Natural killer cell (primary cell): Measurements from ENCODE around the gene CES2. TPM values are rescaled to one million over a fixed set of nuclear protein-coding genes. Genes with fewer than 3 reads are reported as not detected.
"Not testable (repeated sequence)": the region's sequence is repeated elsewhere in the genome, so short reads cannot be mapped to it uniquely, and the experiment has no call there.

Experiments used
- ATAC-seq, 3 donors: fragments of 150-1000 bp in 2 of 3; fragments of 200-7000 bp in 1 of 3; cut with Tn5 transposase; 1 replicate in 1 of 3; 2 replicates in 2 of 3; pipeline ENCODE4 v1.10.0; 2021; ENCODE audit warnings: mild to moderate bottlenecking in 2 of 3, moderate library complexity in 2 of 3
- DNase-seq, 2 donors: peaks; one replicate each; pipeline versions ENCODE4 v3.0.0 to v3.0.0-alpha.2; 2013 to 2021; ENCODE audit warnings: mixed read lengths in 1 of 2
- H3K27ac ChIP-seq: one replicate; pipeline ENCODE4 v1.5.1; 2013; ENCODE audit warnings: mild to moderate bottlenecking, low read length
- H3K27me3 ChIP-seq: one replicate; pipeline ENCODE4 v1.6.1; 2013; ENCODE audit warnings: low read length; ENCODE audit not compliant: control insufficient read depth, insufficient read depth
- H3K36me3 ChIP-seq: one replicate; pipeline ENCODE4 v1.6.1; 2013; ENCODE audit warnings: low read length; ENCODE audit not compliant: control insufficient read depth, insufficient read depth
- H3K4me1 ChIP-seq: one replicate; pipeline ENCODE4 v1.6.1; 2013; ENCODE audit warnings: low read length; ENCODE audit not compliant: control insufficient read depth, insufficient read depth
- H3K4me3 ChIP-seq: one replicate; pipeline ENCODE4 v1.5.1; 2013; ENCODE audit warnings: low read length
- H3K9me3 ChIP-seq: one replicate; pipeline ENCODE4 v1.6.1; 2013; ENCODE audit warnings: low read length; ENCODE audit not compliant: control insufficient read depth, insufficient read depth
- H3K27ac Mint-ChIP-seq, 2 donors: one replicate each; pipeline ENCODE4 v1.8.0; 2022; ENCODE audit warnings: mild to moderate bottlenecking in 2 of 2, mixed read lengths in 2 of 2, moderate library complexity in 1 of 2
- H3K27me3 Mint-ChIP-seq, 2 donors: one replicate each; pipeline ENCODE4 v1.8.0; 2022; ENCODE audit warnings: low read depth in 2 of 2, mixed read lengths in 2 of 2
- H3K36me3 Mint-ChIP-seq: one replicate; pipeline ENCODE4 v1.8.0; 2022; ENCODE audit warnings: mixed read lengths
- H3K4me1 Mint-ChIP-seq, 2 donors: one replicate each; pipeline ENCODE4 v1.8.0; 2022; ENCODE audit warnings: mixed read lengths in 2 of 2
- H3K4me3 Mint-ChIP-seq: one replicate; pipeline ENCODE4 v1.8.0; 2022; ENCODE audit warnings: mild to moderate bottlenecking, moderate library complexity, mixed read lengths
- H3K9me3 Mint-ChIP-seq, 2 donors: one replicate each; pipeline ENCODE4 v1.8.0; 2022; ENCODE audit warnings: mixed read lengths in 2 of 2
- WGBS: methylation state at CpG from one replicate; pipeline ENCODE4 v1.1.7; 2013; ENCODE audit warnings: missing lambda C conversion rate; ENCODE audit not compliant: insufficient coverage; 5-methylcytosine and 5-hydroxymethylcytosine counted together
- intact Hi-C: fragments of 100-400 bp; cut with micrococcal nuclease; formaldehyde crosslinking; loops from one replicate; pipeline ENCODE4 v1.14.2; 2022
- total RNA-seq, 4 donors: library from RNA; stranded (reverse); fragments of 120-200 nt in 1 of 4; gene quantifications; one replicate each; pipeline versions ENCODE4 v1.2.3 to v1.2.4, GENCODE V29; 2013 to 2022
- TF ChIP-seq, protein P1 (sequence below): fragments of 200-600 bp; IDR thresholded peaks from one replicate; pipeline ENCODE4 v1.8.0; 2022; ENCODE audit warnings: antibody characterized with exemption

CES2 gene
- total RNA-seq, 3 donors from 2014 or later (not counting 1 experiment from before 2014, with no cell fraction given), result 26.9 to 33.6 (median 33.1) TPM

- H3K27me3 Mint-ChIP-seq, result peaks cover 35 to 37% of the 10 kb centered on the region in 2 donors
Measured at GRCh38 chr16:66953462-66954096, 18.3 kb downstream of the CES2 start.

GRCh38 chr16:66954097-66954659, 18.9 kb downstream of the CES2 start:
- no peak overlapping the region for H3K27ac Mint-ChIP-seq
- TF ChIP-seq, protein P1, sequence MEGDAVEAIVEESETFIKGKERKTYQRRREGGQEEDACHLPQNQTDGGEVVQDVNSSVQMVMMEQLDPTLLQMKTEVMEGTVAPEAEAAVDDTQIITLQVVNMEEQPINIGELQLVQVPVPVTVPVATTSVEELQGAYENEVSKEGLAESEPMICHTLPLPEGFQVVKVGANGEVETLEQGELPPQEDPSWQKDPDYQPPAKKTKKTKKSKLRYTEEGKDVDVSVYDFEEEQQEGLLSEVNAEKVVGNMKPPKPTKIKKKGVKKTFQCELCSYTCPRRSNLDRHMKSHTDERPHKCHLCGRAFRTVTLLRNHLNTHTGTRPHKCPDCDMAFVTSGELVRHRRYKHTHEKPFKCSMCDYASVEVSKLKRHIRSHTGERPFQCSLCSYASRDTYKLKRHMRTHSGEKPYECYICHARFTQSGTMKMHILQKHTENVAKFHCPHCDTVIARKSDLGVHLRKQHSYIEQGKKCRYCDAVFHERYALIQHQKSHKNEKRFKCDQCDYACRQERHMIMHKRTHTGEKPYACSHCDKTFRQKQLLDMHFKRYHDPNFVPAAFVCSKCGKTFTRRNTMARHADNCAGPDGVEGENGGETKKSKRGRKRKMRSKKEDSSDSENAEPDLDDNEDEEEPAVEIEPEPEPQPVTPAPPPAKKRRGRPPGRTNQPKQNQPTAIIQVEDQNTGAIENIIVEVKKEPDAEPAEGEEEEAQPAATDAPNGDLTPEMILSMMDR, result peak; percentile 69
- Histone ChIP-seq H3K27me3 (peaks cover 21% of the 10 kb centered on the region), H3K36me3 (no peaks in the 10 kb centered on the region), H3K9me3 (no peaks in the 10 kb centered on the region), H3K27ac (no peak overlapping the region), H3K4me3 (no peak overlapping the region), H3K4me1 (peaks cover 1% of the 10 kb centered on the region)
- intact Hi-C loops, result no loop called here
- peaks cover 7% of the 10 kb centered on the region for H3K36me3 Mint-ChIP-seq
- DNase-seq (peak; percentile 64 to 85), ATAC-seq (peak; percentile 71 to 89 (median 84))
- 20% methylated on average over 8 of the region's 8 CpGs for WGBS
- H3K27me3 Mint-ChIP-seq, result peaks cover 29 to 35% of the 10 kb centered on the region in 2 donors
- H3K4me1 Mint-ChIP-seq, result peaks cover 0 to 4% of the 10 kb centered on the region in 2 donors
- H3K9me3 Mint-ChIP-seq, result no peaks in the 10 kb centered on the region
- peak overlapping the region; percentile 15 for H3K4me3 Mint-ChIP-seq

More at GRCh38 chr16:66953462-66954096, 18.3 kb downstream of the CES2 start:
- no peak overlapping the region for H3K27ac Mint-ChIP-seq
- Histone ChIP-seq H3K27me3 (peaks cover 27% of the 10 kb centered on the region), H3K4me3 (no peak overlapping the region), H3K36me3 (no peaks in the 10 kb centered on the region), H3K9me3 (no peaks in the 10 kb centered on the region), H3K27ac (no peak overlapping the region), H3K4me1 (peaks cover 7% of the 10 kb centered on the region)
- ATAC-seq (no peak), DNase-seq (no peak)
- H3K4me3 Mint-ChIP-seq, result peak overlapping the region; percentile 15
- H3K36me3 Mint-ChIP-seq, result peaks cover 7% of the 10 kb centered on the region
- TF ChIP-seq, protein P1, result no peak
- no peaks in the 10 kb centered on the region for H3K9me3 Mint-ChIP-seq
- intact Hi-C loops, result no loop called here
- 79% methylated on average over 10 of the region's 10 CpGs for WGBS
- H3K4me1 Mint-ChIP-seq, result peaks cover 6 to 9% of the 10 kb centered on the region in 2 donors

- H3K27me3 Mint-ChIP-seq, result peaks cover 25 to 27% of the 10 kb centered on the region in 2 donors
- H3K27ac ChIP-seq, intact Hi-C loops: not testable (repeated sequence)
Measured at GRCh38 chr16:66955363-66956153, 20.2 kb downstream of the CES2 start.

DNA sequence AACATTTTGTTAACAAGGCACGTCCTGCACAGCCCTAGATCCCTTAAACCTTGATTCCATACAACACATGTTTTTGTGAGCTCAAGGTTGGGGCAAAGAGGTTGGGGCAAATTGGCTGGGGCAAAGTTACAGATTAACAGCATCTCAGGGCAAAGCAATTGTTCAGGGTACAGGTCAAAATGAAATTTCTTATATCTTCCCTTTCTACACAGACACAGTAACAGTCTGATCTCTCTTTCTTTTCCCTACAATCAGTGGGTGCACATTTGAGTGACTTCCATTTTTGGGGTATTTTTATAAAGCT, 20.8 kb downstream of the CES2 start:
- peaks cover 23 to 24% of the 10 kb centered on the region in 2 donors for H3K27me3 Mint-ChIP-seq
- H3K27ac Mint-ChIP-seq, H3K9me3 ChIP-seq, intact Hi-C loops, ATAC-seq, H3K4me3 Mint-ChIP-seq, H3K4me1 Mint-ChIP-seq, H3K4me1 ChIP-seq, H3K36me3 ChIP-seq, H3K27me3 ChIP-seq, H3K36me3 Mint-ChIP-seq, H3K27ac ChIP-seq, H3K9me3 Mint-ChIP-seq, H3K4me3 ChIP-seq, DNase-seq: not testable (repeated sequence)
- no CpG with 5 or more reads among the region's 1 CpG for WGBS

More at GRCh38 chr16:66955363-66956153, 20.2 kb downstream of the CES2 start:
- H3K4me3 ChIP-seq, H3K4me3 Mint-ChIP-seq, H3K27ac Mint-ChIP-seq, ATAC-seq, H3K4me1 Mint-ChIP-seq, H3K9me3 ChIP-seq, H3K36me3 Mint-ChIP-seq, DNase-seq, H3K9me3 Mint-ChIP-seq, H3K4me1 ChIP-seq, H3K36me3 ChIP-seq, H3K27me3 ChIP-seq: not testable (repeated sequence)
- WGBS, result 88% methylated on average over 17 of the region's 17 CpGs
